GM12878 (cell line): ENCODE data around the gene SRL. TPM values are rescaled to one million over a fixed set of nuclear protein-coding genes. Genes with fewer than 3 reads are reported as not detected.

Experiments
- ATAC-seq: fragments of 200-7000 bp; cut with Tn5 transposase; 3 replicates; pipeline ENCODE4 v1.9.1; 2020; ENCODE audit warnings: mild to moderate bottlenecking, moderate library complexity
- BruUV-seq: library from RNA; stranded (reverse); fragments of 400-500 nt; replicated peaks from 2 replicates; lab custom pipeline; 2021; lab: Mats Ljungman, UMichigan
- CTCF ChIA-PET: fragments of 300-600 bp; sonication (Branson Sonifier 250); formaldehyde crosslinking; extraction: SDS; loops from one replicate; lab custom pipeline; 2021; ENCODE audit warnings: inconsistent platforms; lab: Yijun Ruan, JAX
- POLR2A ChIA-PET: fragments of 350-600 bp; formaldehyde crosslinking; extraction: SDS; loops from one replicate; lab custom pipeline; 2021; ENCODE audit warnings: inconsistent platforms; lab: Charles Lee
- RAD21 ChIA-PET: fragments of 300-600 bp; sonication (Branson Sonifier 250); formaldehyde crosslinking; loops from one replicate; lab custom pipeline; 2023; ENCODE audit warnings: antibody characterized with exemption; ENCODE audit not compliant: unreplicated experiment; lab: Charles Lee
- SMC1A ChIA-PET: fragments of 300-600 bp; sonication (Branson Sonifier 250); formaldehyde crosslinking; loops from one replicate; lab custom pipeline; 2023; ENCODE audit not compliant: unreplicated experiment, uncharacterized antibody; lab: Charles Lee
- DNase-seq: peaks from one replicate; pipeline ENCODE4 v3.0.0-alpha.2; 2011; ENCODE audit warnings: low read depth, low spot score
- FAIRE-seq: peaks from 3 replicates; lab custom pipeline; 2011; peaks lifted over from hg19 to GRCh38; lab: Jason Lieb, UNC
- H2AFZ ChIP-seq: 2 replicates; pipeline ENCODE4 v1.6.0; 2011; ENCODE audit warnings: low read depth, low read length, control low read depth; ENCODE audit not compliant: control insufficient read depth
- H3K27ac ChIP-seq: 2 replicates; pipeline ENCODE4 v1.5.1; 2011; ENCODE audit warnings: control low read depth; ENCODE audit not compliant: control insufficient read depth, insufficient read depth
- H3K27me3 ChIP-seq, 2 experiments: replicated peaks in 1 of 2; 2 replicates each; pipeline versions ENCODE4 v1.6.0 to v1.6.1; 2011; ENCODE audit warnings: low read length in 1 of 2; ENCODE audit not compliant: control insufficient read depth in 2 of 2, insufficient read depth in 2 of 2
- H3K36me3 ChIP-seq, 2 experiments: 2 replicates each; pipeline ENCODE4 v1.5.1; 2011; ENCODE audit warnings: low read length in 1 of 2; ENCODE audit not compliant: control insufficient read depth in 2 of 2, insufficient read depth in 2 of 2
- H3K4me1 ChIP-seq: 2 replicates; pipeline ENCODE4 v1.6.1; 2011; ENCODE audit warnings: mild to moderate bottlenecking, low read length, moderate library complexity, mixed read lengths; ENCODE audit not compliant: control insufficient read depth, insufficient read depth
- H3K4me2 ChIP-seq: 2 replicates; pipeline ENCODE4 v1.6.0; 2011; ENCODE audit warnings: control low read depth; ENCODE audit not compliant: control insufficient read depth, insufficient read depth
- H3K4me3 ChIP-seq: fragments of 200-600 bp; sonication (generic); 2 replicates; pipeline ENCODE4 v1.5.1; 2016
- H3K79me2 ChIP-seq: 2 replicates; pipeline ENCODE4 v1.6.0; 2011; ENCODE audit warnings: low read length; ENCODE audit not compliant: control insufficient read depth, insufficient read depth
- H3K9ac ChIP-seq: 2 replicates; pipeline ENCODE4 v1.8.0; 2011; ENCODE audit warnings: low read length, control low read depth, mixed read lengths; ENCODE audit not compliant: control insufficient read depth, insufficient read depth
- H3K9me3 ChIP-seq: replicated peaks from 3 replicates; pipeline ENCODE4 v1.5.1; 2011; ENCODE audit warnings: mild to moderate bottlenecking, low read length; ENCODE audit not compliant: control insufficient read depth, insufficient read depth
- H4K20me1 ChIP-seq: 2 replicates; pipeline ENCODE4 v1.6.0; 2011; ENCODE audit not compliant: control insufficient read depth, insufficient read depth
- ATF3 ChIP-seq: IDR thresholded peaks from 2 replicates; pipeline ENCODE4 v1.6.1; 2011; ENCODE audit warnings: low read depth, mild to moderate bottlenecking, low read length, moderate library complexity, borderline replicate concordance; ENCODE audit errors: extremely low read depth
- CBX5 ChIP-seq: sonication (generic); IDR thresholded peaks from 2 replicates; pipeline ENCODE4 v1.6.1; 2016; ENCODE audit warnings: low read depth, moderate library complexity, mild to moderate bottlenecking, inconsistent platforms
- MEF2B ChIP-seq: fragments of 450-650 bp; IDR thresholded peaks from 2 replicates; pipeline ENCODE4 v1.6.1; 2018; ENCODE audit warnings: mild to moderate bottlenecking, moderate library complexity; ENCODE audit not compliant: partially characterized antibody, poor library complexity, severe bottlenecking
- NFXL1 ChIP-seq: fragments of 450-650 bp; IDR thresholded peaks from 2 replicates; pipeline ENCODE4 v1.6.1; 2017; ENCODE audit warnings: antibody characterized with exemption, mild to moderate bottlenecking, borderline replicate concordance
- POLR2A ChIP-seq: IDR thresholded peaks from 2 replicates; pipeline ENCODE4 v1.6.1; 2011; ENCODE audit warnings: low read depth, mild to moderate bottlenecking, low read length
- POLR2AphosphoS5 ChIP-seq: IDR thresholded peaks from 2 replicates; pipeline ENCODE4 v1.6.1; 2011; ENCODE audit warnings: mild to moderate bottlenecking, low read length, inconsistent platforms
- PRDM15 ChIP-seq: fragments of 450-650 bp; formaldehyde crosslinking; IDR thresholded peaks from 2 replicates; pipeline ENCODE4 v1.4.0; 2020; ENCODE audit warnings: mild to moderate bottlenecking, moderate library complexity
- TCF12 ChIP-seq: IDR thresholded peaks from 2 replicates; pipeline ENCODE4 v1.6.1; 2011; ENCODE audit warnings: low read depth, mild to moderate bottlenecking, low read length
- USF2 ChIP-seq: IDR thresholded peaks from 2 replicates; pipeline ENCODE4 v1.6.1; 2011; ENCODE audit warnings: low read depth, low read length, improper control_type of control experiment, borderline replicate concordance
- YBX1 ChIP-seq: fragments of 450-650 bp; IDR thresholded peaks from 2 replicates; pipeline ENCODE4 v1.6.1; 2016; ENCODE audit warnings: antibody characterized with exemption
- ZNF384 ChIP-seq: IDR thresholded peaks from 2 replicates; pipeline ENCODE4 v1.6.1; 2012; ENCODE audit warnings: low read depth, mild to moderate bottlenecking, low read length, improper control_type of control experiment, borderline replicate concordance
- WGBS: methylation state at CpG from one replicate; pipeline ENCODE4 v1.1.6; 2016; ENCODE audit warnings: low lambda C conversion rate; ENCODE audit not compliant: insufficient replicate concordance, insufficient coverage; ENCODE audit errors: missing lambda C conversion rate; 5-methylcytosine and 5-hydroxymethylcytosine counted together
- in situ Hi-C: fragments of 300-500 bp; cut with MboI; formaldehyde crosslinking; loops from 9 replicates; pipeline ENCODE4 v1.14.3; 2018; ENCODE audit warnings: mixed read lengths
- intact Hi-C: fragments of 100-400 bp; cut with micrococcal nuclease; formaldehyde crosslinking; loops from one replicate; pipeline ENCODE4 v1.14.2; 2022; ENCODE audit not compliant: unreplicated experiment
- polyA plus RNA-seq, 11 experiments: library from polyadenylated mRNA; depleted of rRNA in 4 of 11; unstranded in 6 of 11; stranded (reverse) in 5 of 11; fragments of >200 nt; fragmentation: Nextera tagmentation in 4 of 11; fragmentation: Illumina TruSeq in 1 of 11; extraction: Ambion mirVana in 4 of 11; extraction: Trizol in 1 of 11; gene quantifications; 1 replicate in 1 of 11; 2 replicates in 10 of 11; pipeline versions ENCODE4 v1.2.1 to v1.2.3, GENCODE V29; 2011 to 2016; ENCODE audit warnings: inconsistent platforms in 2 of 11, missing spikeins in 2 of 11, low read depth in 1 of 11
- total RNA-seq, 4 experiments: library from RNA; depleted of rRNA in 3 of 4; stranded (reverse); fragments of >200 nt in 3 of 4; fragmentation: Illumina TruSeq in 1 of 4; extraction: Trizol in 1 of 4; gene quantifications; 2 replicates each; pipeline versions ENCODE4 v1.2.1 to v1.2.3, GENCODE V29; 2013 to 2021
- TF ChIP-seq, protein P1 (sequence below): fragments of 450-650 bp; IDR thresholded peaks from 2 replicates; pipeline ENCODE4 v1.6.1; 2018; ENCODE audit warnings: borderline replicate concordance, mild to moderate bottlenecking; ENCODE audit not compliant: partially characterized antibody

Gene SRL
- total and polyA plus RNA-seq, 10 of the 15 experiments (the other 5 are each of a cell fraction or from before 2014, with no cell fraction given) = not detected

- RAD21 ChIA-PET = no interaction called here
- H3K4me2 ChIP-seq = no peak overlapping the region
Measured at GRCh38 chr16:4208341-4208751, 33.5 kb downstream of the SRL start.

More at GRCh38 chr16:4208341-4208751, 33.5 kb downstream of the SRL start:
- in situ Hi-C loops (no loop called here), intact Hi-C loops (loop anchor here (10.0 kb wide), 1 partner anchor 126 kb away; no protein-coding TSS in a partner anchor)
- H3K9me3 ChIP-seq = no peaks in the 10 kb centered on the region
- no peak overlapping the region for H3K4me3 ChIP-seq
- peaks cover 3% of the 10 kb centered on the region; the same call in 1 of the 2 replicates for H4K20me1 ChIP-seq
- FAIRE-seq = no peak
- H3K9ac ChIP-seq = no peak overlapping the region
- ChIA-PET POLR2A (no interaction called here), CTCF (no interaction called here), SMC1A (no interaction called here)
- H3K36me3 ChIP-seq = no peaks in the 10 kb centered on the region
- H3K27me3 ChIP-seq = no peaks in the 10 kb centered on the region; a peak in 2 of 4 replicates
- WGBS = 45% methylated on average over 14 of the region's 14 CpGs
- TF ChIP-seq ATF3 (no peak), POLR2AphosphoS5 (no peak), POLR2A (no peak), MEF2B (no peak), TCF12 (no peak), NFXL1 (no peak), CBX5 (no peak), YBX1 (no peak), USF2 (no peak), PRDM15 (CRISPR knock-in tag) (no peak), ZNF384 (no peak)
- TF ChIP-seq, protein P1, sequence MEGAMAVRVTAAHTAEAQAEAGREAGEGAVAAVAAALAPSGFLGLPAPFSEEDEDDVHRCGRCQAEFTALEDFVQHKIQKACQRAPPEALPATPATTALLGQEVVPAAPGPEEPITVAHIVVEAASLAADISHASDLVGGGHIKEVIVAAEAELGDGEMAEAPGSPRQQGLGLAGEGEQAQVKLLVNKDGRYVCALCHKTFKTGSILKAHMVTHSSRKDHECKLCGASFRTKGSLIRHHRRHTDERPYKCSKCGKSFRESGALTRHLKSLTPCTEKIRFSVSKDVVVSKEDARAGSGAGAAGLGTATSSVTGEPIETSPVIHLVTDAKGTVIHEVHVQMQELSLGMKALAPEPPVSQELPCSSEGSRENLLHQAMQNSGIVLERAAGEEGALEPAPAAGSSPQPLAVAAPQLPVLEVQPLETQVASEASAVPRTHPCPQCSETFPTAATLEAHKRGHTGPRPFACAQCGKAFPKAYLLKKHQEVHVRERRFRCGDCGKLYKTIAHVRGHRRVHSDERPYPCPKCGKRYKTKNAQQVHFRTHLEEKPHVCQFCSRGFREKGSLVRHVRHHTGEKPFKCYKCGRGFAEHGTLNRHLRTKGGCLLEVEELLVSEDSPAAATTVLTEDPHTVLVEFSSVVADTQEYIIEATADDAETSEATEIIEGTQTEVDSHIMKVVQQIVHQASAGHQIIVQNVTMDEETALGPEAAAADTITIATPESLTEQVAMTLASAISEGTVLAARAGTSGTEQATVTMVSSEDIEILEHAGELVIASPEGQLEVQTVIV = no peak
- H3K79me2 ChIP-seq = no peaks in the 10 kb centered on the region
- DNase-seq = no peak
- no peak overlapping the region for H3K27ac ChIP-seq
- BruUV-seq = no TSS peak
- ATAC-seq = no peak
- no peak overlapping the region for H2AFZ ChIP-seq
- H3K4me1 ChIP-seq = no peaks in the 10 kb centered on the region
